Psoas muscle (tissue), 8 donors: ENCODE results near the gene EDNRA. TPM values are rescaled to one million over a fixed set of nuclear protein-coding genes. Genes with fewer than 3 reads are reported as not detected.

Source experiments
- ATAC-seq, 4 donors: fragments of 200-7000 bp; cut with Tn5 transposase; one replicate each; pipeline ENCODE4 v1.9.1; 2020; ENCODE audit warnings: moderate library complexity in 3 of 4, mild to moderate bottlenecking in 2 of 4
- DNase-seq, 2 donors: peaks; one replicate each; pipeline ENCODE4 v3.0.0-alpha.2; 2020
- H3K27ac ChIP-seq: fragments of 200-600 bp; one replicate; pipeline ENCODE4 v1.8.0; 2022
- H3K27me3 ChIP-seq, 3 donors: fragments of 200-600 bp in 1 of 3; one replicate each; pipeline versions ENCODE4 v1.6.1 to v1.8.0; 2013 to 2022; ENCODE audit warnings: low read length in 2 of 3, mild to moderate bottlenecking in 2 of 3, moderate library complexity in 1 of 3; ENCODE audit not compliant: insufficient read depth in 3 of 3
- H3K36me3 ChIP-seq, 2 donors: fragments of 200-600 bp in 1 of 2; one replicate each; pipeline versions ENCODE4 v1.6.1 to v1.8.0; 2013 to 2022; ENCODE audit warnings: low read depth in 1 of 2, mild to moderate bottlenecking in 1 of 2, moderate library complexity in 1 of 2; ENCODE audit not compliant: insufficient read depth in 1 of 2
- H3K4me1 ChIP-seq: fragments of 200-600 bp; one replicate; pipeline ENCODE4 v1.8.0; 2022
- H3K4me3 ChIP-seq: fragments of 200-600 bp; one replicate; pipeline ENCODE4 v1.8.0; 2022; ENCODE audit warnings: mild to moderate bottlenecking
- H3K9me3 ChIP-seq: fragments of 200-600 bp; one replicate; pipeline ENCODE4 v1.8.0; 2022
- WGBS, 3 donors: extraction: QIAGEN DNeasy Blood & Tissue Kit; methylation state at CpG; one replicate each; pipeline versions ENCODE4 v1.1.6 to v1.1.7; 2013; 5-methylcytosine and 5-hydroxymethylcytosine counted together
- intact Hi-C, 2 donors: fragments of 100-400 bp; cut with DNase I; formaldehyde crosslinking; loops; one replicate each; pipeline versions ENCODE4 v1.11.0 to v1.14.2; 2022
- polyA plus RNA-seq, 3 donors: library from polyadenylated mRNA; stranded (reverse); fragments of 200-250 nt; gene quantifications; one replicate each; pipeline ENCODE4 v1.2.3, GENCODE V29; 2013
- total RNA-seq, 4 donors: library from RNA; stranded (reverse); fragmentation: NEBNext Ultra II Directional in 2 of 4; extraction: Animal tissue kit (Norgen Biotek cat#: 25700) in 2 of 4; gene quantifications; one replicate each; pipeline versions ENCODE4 v1.2.1 to v1.2.4, GENCODE V29; 2021 to 2023
- TF ChIP-seq, protein P1 (sequence below): fragments of 200-600 bp; IDR thresholded peaks from one replicate; pipeline ENCODE4 v1.8.0; 2022; ENCODE audit warnings: antibody characterized with exemption
- donor health status: healthy with polysubstance abuse.
- donor health status: DM: no; HTN: no; CAD: no; lungs with moderate emphysema.
- donor health status: Bipolar disorder and iron deficiency.
- donor health status: healthy.
- donor health status: DM: yes; HTN: yes; CAD: no.
- donor health status: DM: no; HTN: no; CAD: no.
- donor health status: DM: no; HTN: no; CAD: no.
- donor health status: DM: yes; HTN: yes; CAD: no.

The EDNRA gene
- total and polyA plus RNA-seq, 7 donors: 0.86 to 5.8 (median 1.8) TPM

DNA sequence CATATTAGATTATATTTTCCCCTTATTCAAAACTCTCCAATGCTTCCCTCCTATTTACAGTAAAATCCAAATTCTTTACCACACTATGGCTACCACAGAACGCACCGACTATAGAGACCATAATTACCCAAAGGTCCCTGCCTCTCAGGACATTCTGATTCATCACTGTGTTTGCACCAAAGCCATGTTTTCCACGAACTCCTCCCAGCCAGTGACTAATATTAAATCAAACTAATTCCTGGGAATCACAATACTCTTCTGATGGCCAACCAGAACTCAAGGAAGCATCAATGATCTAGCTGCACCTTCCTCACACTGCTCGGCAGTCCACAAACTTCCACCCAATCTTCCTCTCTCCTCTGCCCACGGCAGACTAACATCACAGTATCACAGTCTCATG, 24.2 kb upstream of the EDNRA start:
- intact Hi-C loops: no loop called here
- H3K4me1 ChIP-seq: no peaks in the 10 kb centered on the region
- TF ChIP-seq, protein P1, sequence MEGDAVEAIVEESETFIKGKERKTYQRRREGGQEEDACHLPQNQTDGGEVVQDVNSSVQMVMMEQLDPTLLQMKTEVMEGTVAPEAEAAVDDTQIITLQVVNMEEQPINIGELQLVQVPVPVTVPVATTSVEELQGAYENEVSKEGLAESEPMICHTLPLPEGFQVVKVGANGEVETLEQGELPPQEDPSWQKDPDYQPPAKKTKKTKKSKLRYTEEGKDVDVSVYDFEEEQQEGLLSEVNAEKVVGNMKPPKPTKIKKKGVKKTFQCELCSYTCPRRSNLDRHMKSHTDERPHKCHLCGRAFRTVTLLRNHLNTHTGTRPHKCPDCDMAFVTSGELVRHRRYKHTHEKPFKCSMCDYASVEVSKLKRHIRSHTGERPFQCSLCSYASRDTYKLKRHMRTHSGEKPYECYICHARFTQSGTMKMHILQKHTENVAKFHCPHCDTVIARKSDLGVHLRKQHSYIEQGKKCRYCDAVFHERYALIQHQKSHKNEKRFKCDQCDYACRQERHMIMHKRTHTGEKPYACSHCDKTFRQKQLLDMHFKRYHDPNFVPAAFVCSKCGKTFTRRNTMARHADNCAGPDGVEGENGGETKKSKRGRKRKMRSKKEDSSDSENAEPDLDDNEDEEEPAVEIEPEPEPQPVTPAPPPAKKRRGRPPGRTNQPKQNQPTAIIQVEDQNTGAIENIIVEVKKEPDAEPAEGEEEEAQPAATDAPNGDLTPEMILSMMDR: no peak

GRCh38 chr4:147461161-147461560, 19.7 kb upstream of the EDNRA start:
- DNase-seq: no peak
- no peak overlapping the region for H3K27ac ChIP-seq
- ATAC-seq: no peak
- H3K9me3 ChIP-seq: no peaks in the 10 kb centered on the region
- no peaks in the 10 kb centered on the region for H3K4me1 ChIP-seq
- TF ChIP-seq, protein P1: no peak
- H3K36me3 ChIP-seq: no peaks in the 10 kb centered on the region
- intact Hi-C loops: no loop called here
- WGBS, 3 donors: 79 to 95% (median 92%) methylated on average over 1 of the region's 1 CpG
- no peaks in the 10 kb centered on the region for H3K27me3 ChIP-seq
- H3K4me3 ChIP-seq: no peak overlapping the region

More for the DNA sequence above, 24.2 kb upstream of the EDNRA start:
- H3K4me3 ChIP-seq: no peak overlapping the region
- no peaks in the 10 kb centered on the region for H3K9me3 ChIP-seq
- WGBS, 3 donors: 77 to 82% (median 81%) methylated on average over 5 of the region's 5 CpGs
- no peak overlapping the region for H3K27ac ChIP-seq
- DNase-seq: no peak
- no peaks in the 10 kb centered on the region for H3K27me3 ChIP-seq
- H3K36me3 ChIP-seq: no peaks in the 10 kb centered on the region
- no peak for ATAC-seq

DNA sequence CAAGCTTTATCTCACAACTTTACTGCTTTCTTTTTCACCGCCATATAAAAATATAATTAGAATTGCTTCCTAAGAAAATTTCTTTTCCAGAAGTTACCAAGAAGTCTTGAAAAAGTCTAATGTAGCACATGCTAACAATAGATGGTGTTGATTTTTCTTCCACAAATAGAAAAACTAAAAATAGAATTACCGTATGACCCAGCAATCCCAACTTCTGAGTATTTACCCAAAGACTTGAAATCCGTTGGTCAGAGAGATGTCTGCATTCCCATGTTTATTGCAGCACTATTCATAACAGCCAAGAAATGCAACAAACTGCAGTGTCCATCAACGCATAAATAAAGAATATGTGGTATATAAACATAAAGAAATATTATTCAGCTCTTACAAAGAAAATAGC, 17.8 kb upstream of the EDNRA start:
- H3K36me3 ChIP-seq: no peaks in the 10 kb centered on the region
- no peaks in the 10 kb centered on the region for H3K27me3 ChIP-seq
- H3K9me3 ChIP-seq: no peaks in the 10 kb centered on the region
- H3K27ac ChIP-seq: no peak overlapping the region
- ATAC-seq (no peak), DNase-seq (no peak)
- no peaks in the 10 kb centered on the region for H3K4me1 ChIP-seq
- TF ChIP-seq, protein P1: no peak
- WGBS, 3 donors: 72 to 75% (median 74%) methylated on average over 4 of the region's 4 CpGs
- intact Hi-C loops: no loop called here
- no peak overlapping the region for H3K4me3 ChIP-seq

- Histone ChIP-seq H3K4me3 (no peak overlapping the region), H3K36me3 (no peaks in the 10 kb centered on the region)
- 89 to 90% (median 89%) methylated on average over 2 of the region's 2 CpGs for WGBS, 3 donors
Observed at GRCh38 chr4:147465461-147465860, 15.4 kb upstream of the EDNRA start.

GRCh38 chr4:147477439-147477838, 3.5 kb upstream of the EDNRA start:
- Histone ChIP-seq H3K36me3 (no peaks in the 10 kb centered on the region), H3K27me3 (peaks cover 0 to 5% (median 4%) of the 10 kb centered on the region in 3 donors), H3K27ac (no peak overlapping the region), H3K4me3 (no peak overlapping the region), H3K4me1 (no peaks in the 10 kb centered on the region), H3K9me3 (no peaks in the 10 kb centered on the region)
- ATAC-seq: no peak
- no peak for DNase-seq
- intact Hi-C loops: no loop called here
- TF ChIP-seq, protein P1: no peak

More at GRCh38 chr4:147465461-147465860, 15.4 kb upstream of the EDNRA start:
- TF ChIP-seq, protein P1: no peak
- H3K9me3 ChIP-seq: no peaks in the 10 kb centered on the region
- ATAC-seq: no peak
- no peaks in the 10 kb centered on the region for H3K4me1 ChIP-seq
- H3K27ac ChIP-seq: no peak overlapping the region
- DNase-seq: no peak
- no peaks in the 10 kb centered on the region for H3K27me3 ChIP-seq
- intact Hi-C loops: no loop called here
